ENCODE data around the gene GARNL3. TPM values are rescaled to one million over a fixed set of nuclear protein-coding genes. Genes with fewer than 3 reads are reported as not detected.

The GARNL3 gene
- polyA plus RNA-seq, 1 donor from 2014 or later: 20.0 TPM

- H3K4me2 ChIP-seq (ENCODE audit: low read length): no peak overlapping the region
- no peaks in the 10 kb centered on the region for H3K36me3 ChIP-seq (ENCODE audit: insufficient read depth, low read length)
- H3K9me3 ChIP-seq (ENCODE audit: low read length): no peaks in the 10 kb centered on the region
- TF ChIP-seq SMC3 (conservative IDR thresholded peaks at IDR 0.05; ENCODE audit: poor library complexity): no peak
- TF ChIP-seq CTCF (IDR thresholded peaks at IDR 0.05; ENCODE audit: poor library complexity, severe bottlenecking): no peak
- no peak for TF ChIP-seq MXI1 (conservative IDR thresholded peaks at IDR 0.05; ENCODE audit: poor library complexity, severe bottlenecking)
- TF ChIP-seq EP300 (conservative IDR thresholded peaks at IDR 0.05; ENCODE audit: poor library complexity, severe bottlenecking): no peak
- no peak for TF ChIP-seq REST (IDR thresholded peaks at IDR 0.05; ENCODE audit: borderline replicate concordance)
- TF ChIP-seq TAF1 (IDR thresholded peaks at IDR 0.05; ENCODE audit: low read depth): no peak
- no peak for TF ChIP-seq POLR2AphosphoS5 (IDR thresholded peaks at IDR 0.05)
- no peak for TF ChIP-seq EZH2 (IDR thresholded peaks at IDR 0.05; ENCODE audit: borderline replicate concordance, insufficient read depth, low read length, poor library complexity, severe bottlenecking)
- TF ChIP-seq RAD21 (conservative IDR thresholded peaks at IDR 0.05): no peak
- no peaks in the 10 kb centered on the region for H3K27me3 ChIP-seq (ENCODE audit: insufficient read depth, low read depth, low read length)
- no peaks in the 10 kb centered on the region for H3K9me2 ChIP-seq (ENCODE audit: insufficient read depth, low read length)
- no peak overlapping the region for H3K9ac ChIP-seq (ENCODE audit: low read length)
- H3F3A ChIP-seq (ENCODE audit: insufficient read depth, low read length, poor library complexity, severe bottlenecking): no peaks in the 10 kb centered on the region
- H3K4me3 ChIP-seq (ENCODE audit: low read length): no peak overlapping the region
- peaks cover 7% of the 10 kb centered on the region for H3K79me2 ChIP-seq (replicated peaks; ENCODE audit: insufficient read depth, low read length)
- H3K27ac ChIP-seq (ENCODE audit: low read length): no peak overlapping the region
- no peak overlapping the region for H2AFZ ChIP-seq (ENCODE audit: low read depth, low read length)
- no peaks in the 10 kb centered on the region for H4K20me1 ChIP-seq (ENCODE audit: insufficient read depth)
These were observed 3.4 kb downstream of the GARNL3 start for GRCh38 chr9:127267793-127268525.

GRCh38 chr9:127269449-127269848 is 4.9 kb downstream of the GARNL3 start:
- Histone ChIP-seq H3K9me3 (ENCODE audit: low read length) (no peaks in the 10 kb centered on the region), H4K20me1 (ENCODE audit: insufficient read depth) (no peaks in the 10 kb centered on the region), H3K9ac (ENCODE audit: low read length) (no peak overlapping the region), H3F3A (ENCODE audit: insufficient read depth, low read length, poor library complexity, severe bottlenecking) (no peaks in the 10 kb centered on the region), H3K4me3 (ENCODE audit: low read length) (no peak overlapping the region), H3K9me2 (ENCODE audit: insufficient read depth, low read length) (no peaks in the 10 kb centered on the region), H3K4me2 (ENCODE audit: low read length) (no peak overlapping the region), H3K36me3 (ENCODE audit: insufficient read depth, low read length) (no peaks in the 10 kb centered on the region), H3K27me3 (ENCODE audit: insufficient read depth, low read depth, low read length) (no peaks in the 10 kb centered on the region), H3K27ac (ENCODE audit: low read length) (no peak overlapping the region), H3K79me2 (replicated peaks; ENCODE audit: insufficient read depth, low read length) (peaks cover 7% of the 10 kb centered on the region), H2AFZ (ENCODE audit: low read depth, low read length) (no peak overlapping the region)
- TF ChIP-seq EP300 (conservative IDR thresholded peaks at IDR 0.05; ENCODE audit: poor library complexity, severe bottlenecking) (no peak), SMC3 (conservative IDR thresholded peaks at IDR 0.05; ENCODE audit: poor library complexity) (no peak), TAF1 (IDR thresholded peaks at IDR 0.05; ENCODE audit: low read depth) (no peak), RAD21 (conservative IDR thresholded peaks at IDR 0.05) (no peak), POLR2AphosphoS5 (IDR thresholded peaks at IDR 0.05) (no peak), EZH2 (IDR thresholded peaks at IDR 0.05; ENCODE audit: borderline replicate concordance, insufficient read depth, low read length, poor library complexity, severe bottlenecking) (no peak), REST (IDR thresholded peaks at IDR 0.05; ENCODE audit: borderline replicate concordance) (no peak), MXI1 (conservative IDR thresholded peaks at IDR 0.05; ENCODE audit: poor library complexity, severe bottlenecking) (no peak), CTCF (IDR thresholded peaks at IDR 0.05; ENCODE audit: poor library complexity, severe bottlenecking) (no peak)

Data from neural cell (in vitro differentiated cells).